ENCODE measurements around the gene S100A5.

- TF ChIP-seq CTCF (conservative IDR thresholded peaks at IDR 0.05; ENCODE audit: low read length) (no peak), EZH2phosphoT487 (IDR thresholded peaks at IDR 0.05; ENCODE audit: borderline replicate concordance, low read depth, low read length) (no peak)
Measured at GRCh38 chr1:153585006-153585405, 44.3 kb upstream of the S100A5 start.
